GM12878 (cell line): ENCODE data around the gene CTAGE9. TPM values are rescaled to one million over a fixed set of nuclear protein-coding genes. Genes with fewer than 3 reads are reported as not detected.

Experiments used
- ATAC-seq: fragments of 200-7000 bp; cut with Tn5 transposase; 3 replicates; pipeline ENCODE4 v1.9.1; 2020; ENCODE audit warnings: mild to moderate bottlenecking, moderate library complexity
- BruUV-seq: library from RNA; stranded (reverse); fragments of 400-500 nt; replicated peaks from 2 replicates; lab custom pipeline; 2021; lab: Mats Ljungman, UMichigan
- CTCF ChIA-PET: fragments of 300-600 bp; sonication (Branson Sonifier 250); formaldehyde crosslinking; extraction: SDS; loops from one replicate; lab custom pipeline; 2021; ENCODE audit warnings: inconsistent platforms; lab: Yijun Ruan, JAX
- POLR2A ChIA-PET: fragments of 350-600 bp; formaldehyde crosslinking; extraction: SDS; loops from one replicate; lab custom pipeline; 2021; ENCODE audit warnings: inconsistent platforms; lab: Charles Lee
- RAD21 ChIA-PET: fragments of 300-600 bp; sonication (Branson Sonifier 250); formaldehyde crosslinking; loops from one replicate; lab custom pipeline; 2023; ENCODE audit warnings: antibody characterized with exemption; ENCODE audit not compliant: unreplicated experiment; lab: Charles Lee
- SMC1A ChIA-PET: fragments of 300-600 bp; sonication (Branson Sonifier 250); formaldehyde crosslinking; loops from one replicate; lab custom pipeline; 2023; ENCODE audit not compliant: unreplicated experiment, uncharacterized antibody; lab: Charles Lee
- DNase-seq: peaks from one replicate; pipeline ENCODE4 v3.0.0-alpha.2; 2011; ENCODE audit warnings: low read depth, low spot score
- FAIRE-seq: peaks from 3 replicates; lab custom pipeline; 2011; peaks lifted over from hg19 to GRCh38; lab: Jason Lieb, UNC
- H2AFZ ChIP-seq: 2 replicates; pipeline ENCODE4 v1.6.0; 2011; ENCODE audit warnings: low read depth, low read length, control low read depth; ENCODE audit not compliant: control insufficient read depth
- H3K27ac ChIP-seq: 2 replicates; pipeline ENCODE4 v1.5.1; 2011; ENCODE audit warnings: control low read depth; ENCODE audit not compliant: control insufficient read depth, insufficient read depth
- H3K27me3 ChIP-seq, 2 experiments: replicated peaks in 1 of 2; 2 replicates each; pipeline versions ENCODE4 v1.6.0 to v1.6.1; 2011; ENCODE audit warnings: low read length in 1 of 2; ENCODE audit not compliant: control insufficient read depth in 2 of 2, insufficient read depth in 2 of 2
- H3K36me3 ChIP-seq, 2 experiments: 2 replicates each; pipeline ENCODE4 v1.5.1; 2011; ENCODE audit warnings: low read length in 1 of 2; ENCODE audit not compliant: control insufficient read depth in 2 of 2, insufficient read depth in 2 of 2
- H3K4me1 ChIP-seq: 2 replicates; pipeline ENCODE4 v1.6.1; 2011; ENCODE audit warnings: mild to moderate bottlenecking, low read length, moderate library complexity, mixed read lengths; ENCODE audit not compliant: control insufficient read depth, insufficient read depth
- H3K4me2 ChIP-seq: 2 replicates; pipeline ENCODE4 v1.6.0; 2011; ENCODE audit warnings: control low read depth; ENCODE audit not compliant: control insufficient read depth, insufficient read depth
- H3K4me3 ChIP-seq: fragments of 200-600 bp; sonication (generic); 2 replicates; pipeline ENCODE4 v1.5.1; 2016
- H3K79me2 ChIP-seq: 2 replicates; pipeline ENCODE4 v1.6.0; 2011; ENCODE audit warnings: low read length; ENCODE audit not compliant: control insufficient read depth, insufficient read depth
- H3K9ac ChIP-seq: 2 replicates; pipeline ENCODE4 v1.8.0; 2011; ENCODE audit warnings: low read length, control low read depth, mixed read lengths; ENCODE audit not compliant: control insufficient read depth, insufficient read depth
- H3K9me3 ChIP-seq: replicated peaks from 3 replicates; pipeline ENCODE4 v1.5.1; 2011; ENCODE audit warnings: mild to moderate bottlenecking, low read length; ENCODE audit not compliant: control insufficient read depth, insufficient read depth
- H4K20me1 ChIP-seq: 2 replicates; pipeline ENCODE4 v1.6.0; 2011; ENCODE audit not compliant: control insufficient read depth, insufficient read depth
- BACH1 ChIP-seq: fragments of 450-650 bp; IDR thresholded peaks from 2 replicates; pipeline ENCODE4 v1.6.1; 2017; ENCODE audit warnings: mild to moderate bottlenecking, borderline replicate concordance
- BMI1 ChIP-seq: fragments of 450-650 bp; IDR thresholded peaks from 2 replicates; pipeline ENCODE4 v1.6.1; 2016; ENCODE audit warnings: mild to moderate bottlenecking, moderate library complexity, borderline replicate concordance
- CREM ChIP-seq: IDR thresholded peaks from 2 replicates; pipeline ENCODE4 v1.6.1; 2014; ENCODE audit warnings: antibody characterized with exemption, low read depth
- NBN ChIP-seq: fragments of 450-650 bp; IDR thresholded peaks from 2 replicates; pipeline ENCODE4 v1.6.1; 2016
- NR2F1 ChIP-seq: fragments of 450-650 bp; conservative IDR thresholded peaks from 2 replicates; pipeline ENCODE4 v1.6.1; 2017; ENCODE audit warnings: mild to moderate bottlenecking
- PKNOX1 ChIP-seq: fragments of 450-650 bp; IDR thresholded peaks from 2 replicates; pipeline ENCODE4 v1.6.1; 2016; ENCODE audit warnings: mild to moderate bottlenecking
- PML ChIP-seq: IDR thresholded peaks from 2 replicates; pipeline ENCODE4 v1.6.1; 2012; ENCODE audit warnings: low read length, inconsistent platforms
- SMAD1 ChIP-seq: fragments of 450-650 bp; IDR thresholded peaks from 2 replicates; pipeline ENCODE4 v1.6.1; 2018; ENCODE audit warnings: mild to moderate bottlenecking, low read depth; ENCODE audit not compliant: partially characterized antibody
- ZZZ3 ChIP-seq: IDR thresholded peaks from 2 replicates; pipeline ENCODE4 v1.6.1; 2011; ENCODE audit warnings: low read depth; ENCODE audit not compliant: control insufficient read depth, insufficient read length
- WGBS: methylation state at CpG from one replicate; pipeline ENCODE4 v1.1.6; 2016; ENCODE audit warnings: low lambda C conversion rate; ENCODE audit not compliant: insufficient replicate concordance, insufficient coverage; ENCODE audit errors: missing lambda C conversion rate; 5-methylcytosine and 5-hydroxymethylcytosine counted together
- in situ Hi-C: fragments of 300-500 bp; cut with MboI; formaldehyde crosslinking; loops from 9 replicates; pipeline ENCODE4 v1.14.3; 2018; ENCODE audit warnings: mixed read lengths
- intact Hi-C: fragments of 100-400 bp; cut with micrococcal nuclease; formaldehyde crosslinking; loops from one replicate; pipeline ENCODE4 v1.14.2; 2022; ENCODE audit not compliant: unreplicated experiment
- polyA plus RNA-seq, 11 experiments: library from polyadenylated mRNA; depleted of rRNA in 4 of 11; unstranded in 6 of 11; stranded (reverse) in 5 of 11; fragments of >200 nt; fragmentation: Nextera tagmentation in 4 of 11; fragmentation: Illumina TruSeq in 1 of 11; extraction: Ambion mirVana in 4 of 11; extraction: Trizol in 1 of 11; gene quantifications; 1 replicate in 1 of 11; 2 replicates in 10 of 11; pipeline versions ENCODE4 v1.2.1 to v1.2.3, GENCODE V29; 2011 to 2016; ENCODE audit warnings: inconsistent platforms in 2 of 11, missing spikeins in 2 of 11, low read depth in 1 of 11
- total RNA-seq, 4 experiments: library from RNA; depleted of rRNA in 3 of 4; stranded (reverse); fragments of >200 nt in 3 of 4; fragmentation: Illumina TruSeq in 1 of 4; extraction: Trizol in 1 of 4; gene quantifications; 2 replicates each; pipeline versions ENCODE4 v1.2.1 to v1.2.3, GENCODE V29; 2013 to 2021
- TF ChIP-seq, protein P1 (sequence below): IDR thresholded peaks from 2 replicates; pipeline ENCODE4 v1.6.1; 2011; ENCODE audit warnings: borderline replicate concordance, low read depth, mild to moderate bottlenecking, moderate library complexity, mixed read lengths, low read length; ENCODE audit not compliant: insufficient read depth; ENCODE audit errors: extremely low read length
- TF ChIP-seq, protein P2 (sequence below): fragments of 450-650 bp; IDR thresholded peaks from 2 replicates; pipeline ENCODE4 v1.6.1; 2018; ENCODE audit warnings: borderline replicate concordance, mild to moderate bottlenecking; ENCODE audit not compliant: partially characterized antibody

Gene CTAGE9
- total and polyA plus RNA-seq, 10 of the 15 experiments (the other 5 are each of a cell fraction or from before 2014, with no cell fraction given), result 0.06 TPM; not detected in 9

DNA sequence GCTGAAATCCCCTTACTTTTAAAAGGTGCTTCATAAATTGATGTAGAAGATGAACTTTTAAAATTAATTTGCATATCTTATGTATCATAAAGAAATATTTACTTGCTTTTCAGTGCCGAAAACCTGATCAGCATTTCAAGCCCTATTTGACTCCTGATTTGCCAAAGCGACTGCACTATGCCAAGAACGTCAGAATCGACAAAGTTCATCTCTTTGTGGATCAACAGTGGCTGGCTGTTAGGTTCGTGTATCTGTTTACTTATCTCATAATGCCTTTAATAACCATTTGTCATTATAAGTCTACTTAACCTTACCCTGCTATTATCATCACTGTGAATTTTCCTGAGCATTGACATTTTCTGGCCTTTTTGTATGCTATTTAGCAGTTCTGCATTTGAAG lies 17.4 kb downstream of the CTAGE9 start:
- SMC1A ChIA-PET, result interaction anchor here (0.5 to 1.0 kb wide), 2 partner anchors 190 to 217 kb away, joined by 3 to 5 read pairs; no protein-coding TSS in a partner anchor

More for the DNA sequence above, 17.4 kb downstream of the CTAGE9 start:
- Histone ChIP-seq H3K27ac (no peak overlapping the region), H2AFZ (no peak overlapping the region), H3K4me3 (no peak overlapping the region), H3K79me2 (no peaks in the 10 kb centered on the region), H3K9ac (no peak overlapping the region), H3K27me3 (no peaks in the 10 kb centered on the region; a peak in 1 of 4 replicates), H3K36me3 (no peaks in the 10 kb centered on the region), H3K9me3 (no peaks in the 10 kb centered on the region), H3K4me2 (no peak overlapping the region), H4K20me1 (no peaks in the 10 kb centered on the region), H3K4me1 (no peaks in the 10 kb centered on the region)
- in situ Hi-C loops, result loop anchor here (10.0 kb wide), 1 partner anchor 221 kb away; no protein-coding TSS in a partner anchor
- intact Hi-C loops, result no loop called here
- WGBS, result 67% methylated on average over 5 of the region's 5 CpGs
- DNase-seq (no peak), ATAC-seq (no peak), FAIRE-seq (no peak)
- RAD21 ChIA-PET, result no interaction called here
- no peak for TF ChIP-seq NR2F1
- TF ChIP-seq, protein P1, sequence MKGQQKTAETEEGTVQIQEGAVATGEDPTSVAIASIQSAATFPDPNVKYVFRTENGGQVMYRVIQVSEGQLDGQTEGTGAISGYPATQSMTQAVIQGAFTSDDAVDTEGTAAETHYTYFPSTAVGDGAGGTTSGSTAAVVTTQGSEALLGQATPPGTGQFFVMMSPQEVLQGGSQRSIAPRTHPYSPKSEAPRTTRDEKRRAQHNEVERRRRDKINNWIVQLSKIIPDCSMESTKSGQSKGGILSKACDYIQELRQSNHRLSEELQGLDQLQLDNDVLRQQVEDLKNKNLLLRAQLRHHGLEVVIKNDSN, result no peak
- TF ChIP-seq BACH1, result no peak
- TF ChIP-seq ZZZ3, result no peak
- no peak for TF ChIP-seq CREM
- no peak for TF ChIP-seq PKNOX1
- TF ChIP-seq NBN, result no peak
- TF ChIP-seq, protein P2, sequence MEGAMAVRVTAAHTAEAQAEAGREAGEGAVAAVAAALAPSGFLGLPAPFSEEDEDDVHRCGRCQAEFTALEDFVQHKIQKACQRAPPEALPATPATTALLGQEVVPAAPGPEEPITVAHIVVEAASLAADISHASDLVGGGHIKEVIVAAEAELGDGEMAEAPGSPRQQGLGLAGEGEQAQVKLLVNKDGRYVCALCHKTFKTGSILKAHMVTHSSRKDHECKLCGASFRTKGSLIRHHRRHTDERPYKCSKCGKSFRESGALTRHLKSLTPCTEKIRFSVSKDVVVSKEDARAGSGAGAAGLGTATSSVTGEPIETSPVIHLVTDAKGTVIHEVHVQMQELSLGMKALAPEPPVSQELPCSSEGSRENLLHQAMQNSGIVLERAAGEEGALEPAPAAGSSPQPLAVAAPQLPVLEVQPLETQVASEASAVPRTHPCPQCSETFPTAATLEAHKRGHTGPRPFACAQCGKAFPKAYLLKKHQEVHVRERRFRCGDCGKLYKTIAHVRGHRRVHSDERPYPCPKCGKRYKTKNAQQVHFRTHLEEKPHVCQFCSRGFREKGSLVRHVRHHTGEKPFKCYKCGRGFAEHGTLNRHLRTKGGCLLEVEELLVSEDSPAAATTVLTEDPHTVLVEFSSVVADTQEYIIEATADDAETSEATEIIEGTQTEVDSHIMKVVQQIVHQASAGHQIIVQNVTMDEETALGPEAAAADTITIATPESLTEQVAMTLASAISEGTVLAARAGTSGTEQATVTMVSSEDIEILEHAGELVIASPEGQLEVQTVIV, result no peak
- TF ChIP-seq PML, result no peak
- no peak for TF ChIP-seq BMI1
- no peak for TF ChIP-seq SMAD1
- POLR2A ChIA-PET, result no interaction called here
- BruUV-seq, result no TSS peak
- CTCF ChIA-PET, result interaction anchor here (4.1 kb wide), 1 partner anchor 218 kb away, joined by 41 read pairs; no protein-coding TSS in a partner anchor
